NCI-H446 (cell line): ENCODE results near the gene GGPS1.
"Not testable (repeated sequence)": the region's sequence is repeated elsewhere in the genome, so short reads cannot be mapped to it uniquely, and the experiment has no call there.

Experiments used
- DNase-seq, 2 experiments: peaks; one replicate each; lab custom pipeline; 2025; lab: John Stamatoyannopoulos, UW

GGPS1 gene

DNA sequence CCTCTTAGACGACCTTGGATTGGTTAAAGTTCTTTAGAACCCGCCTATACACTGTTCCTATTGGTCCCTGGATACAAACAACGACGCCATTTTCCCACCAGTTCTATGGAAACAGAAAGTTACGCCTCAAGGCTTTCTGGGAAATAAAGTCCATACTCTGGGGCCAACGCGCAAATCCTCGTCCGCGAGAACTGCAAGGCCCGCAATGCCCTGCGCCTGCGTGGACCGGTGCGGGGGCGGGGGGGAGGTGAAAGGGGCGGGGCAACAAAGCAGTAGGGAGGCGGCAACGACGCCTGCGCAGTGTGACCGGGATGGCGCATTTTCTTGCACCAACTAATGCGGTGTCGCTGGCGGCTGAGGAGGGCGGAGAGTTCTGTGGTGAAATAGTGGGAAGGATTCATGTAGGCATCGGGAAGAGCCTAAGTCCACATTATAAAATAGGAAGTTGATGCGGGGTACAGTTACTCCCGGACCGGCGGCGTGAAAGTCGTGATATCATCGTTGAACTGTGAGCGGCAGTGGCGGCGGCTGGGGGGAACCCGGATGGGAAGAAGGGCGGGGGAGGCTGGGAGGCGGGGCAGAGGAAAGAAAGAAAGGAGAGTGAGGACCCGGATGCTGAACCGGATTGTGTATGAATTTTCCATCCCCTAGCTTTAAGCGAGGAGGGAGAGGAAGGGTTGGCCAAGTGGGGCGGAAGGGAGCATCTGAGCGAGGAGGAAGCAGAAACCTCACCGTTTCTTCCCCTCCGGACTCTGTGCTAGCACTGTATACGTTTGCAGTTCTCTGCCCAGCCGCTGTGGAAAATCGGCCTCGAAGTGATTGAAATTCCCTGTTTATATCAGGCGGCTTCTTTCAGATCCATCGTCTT is at the start of gene GGPS1:
Gene GGPS1 (plus strand): TSS at position 300 of the 868 bp plus-strand sequence. CDS start 6,695 bp downstream, outside the sequence.
- DNase-seq = peak; percentile 99 to 100

DNA sequence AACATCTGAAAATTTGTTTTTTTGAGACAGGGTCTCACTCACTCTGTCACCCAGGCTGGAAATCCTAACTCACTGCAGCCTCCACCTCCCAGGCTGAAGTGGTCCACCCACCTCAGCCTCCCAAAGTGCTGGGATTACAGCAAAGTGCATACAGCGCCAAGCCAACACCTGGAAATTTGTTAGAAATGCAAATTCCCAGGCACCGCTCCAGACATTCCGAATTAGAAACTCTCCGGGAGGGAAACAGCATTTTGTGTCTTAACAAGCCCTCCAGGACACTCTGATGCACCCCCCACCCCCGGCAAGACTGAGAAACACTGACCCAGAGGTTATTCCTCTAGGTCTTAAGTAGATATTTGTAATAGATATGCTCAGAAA is 49.5 kb upstream of the GGPS1 start:
- DNase-seq = no peak

DNA sequence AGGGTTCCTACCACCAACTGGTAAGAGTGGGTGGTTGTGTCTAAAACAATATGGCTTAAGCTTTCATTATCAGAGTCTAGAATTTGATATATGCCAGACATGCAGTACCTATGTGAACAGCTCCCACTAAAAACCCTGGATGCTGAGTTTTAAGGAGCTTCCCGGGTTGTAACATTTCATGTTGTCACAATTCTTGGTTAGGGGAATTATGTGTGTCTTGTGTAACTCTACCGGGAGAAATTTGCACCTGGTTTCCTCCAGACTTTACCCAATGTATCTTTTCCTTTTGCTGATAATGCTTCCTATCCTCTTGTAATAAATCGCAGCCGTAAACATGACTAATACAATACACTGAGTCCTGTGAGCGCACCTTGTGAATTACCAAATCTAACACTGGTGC is 48.7 kb upstream of the GGPS1 start:
- no peak for DNase-seq

DNA sequence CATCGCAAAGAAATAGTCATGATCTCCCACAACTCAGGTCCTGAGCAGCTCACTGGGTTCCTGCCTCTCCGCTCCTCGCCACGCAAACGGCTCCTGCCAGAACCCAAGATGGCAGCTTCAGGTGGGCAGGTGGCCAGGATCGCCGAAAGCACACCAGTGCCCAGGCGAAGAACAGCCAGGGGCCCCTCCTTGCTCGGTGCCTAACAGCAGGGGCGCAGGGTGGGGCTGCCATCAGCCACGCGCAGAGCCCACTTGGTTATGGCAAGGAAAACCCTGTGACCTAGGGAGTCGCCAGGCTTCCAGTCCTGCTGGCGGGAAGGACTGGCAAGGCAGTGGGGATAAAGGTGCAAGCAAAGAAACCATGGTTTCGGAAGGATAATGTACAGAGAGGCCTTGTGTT is 47.9 kb upstream of the GGPS1 start:
- DNase-seq = no peak

DNA sequence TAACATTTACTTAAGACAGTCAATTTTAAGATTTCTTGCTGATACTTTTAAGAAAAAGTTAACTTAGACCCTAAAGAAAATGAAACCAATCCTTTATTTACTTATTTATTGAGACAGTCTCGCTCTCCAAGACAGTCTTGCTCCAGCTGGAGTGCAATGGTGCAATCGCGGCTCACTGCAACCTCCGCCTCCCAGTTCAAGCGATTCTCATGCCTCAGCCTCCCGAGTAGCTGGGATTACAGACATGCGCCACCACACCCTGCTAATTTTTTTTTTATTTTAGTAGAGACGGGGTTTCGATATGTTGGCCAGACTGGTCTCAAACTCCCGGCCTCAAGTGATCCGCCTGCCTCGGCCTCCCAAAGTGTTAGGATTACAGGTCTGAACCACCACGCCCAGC is 44.7 kb upstream of the GGPS1 start:
- DNase-seq = not testable (repeated sequence)

DNA sequence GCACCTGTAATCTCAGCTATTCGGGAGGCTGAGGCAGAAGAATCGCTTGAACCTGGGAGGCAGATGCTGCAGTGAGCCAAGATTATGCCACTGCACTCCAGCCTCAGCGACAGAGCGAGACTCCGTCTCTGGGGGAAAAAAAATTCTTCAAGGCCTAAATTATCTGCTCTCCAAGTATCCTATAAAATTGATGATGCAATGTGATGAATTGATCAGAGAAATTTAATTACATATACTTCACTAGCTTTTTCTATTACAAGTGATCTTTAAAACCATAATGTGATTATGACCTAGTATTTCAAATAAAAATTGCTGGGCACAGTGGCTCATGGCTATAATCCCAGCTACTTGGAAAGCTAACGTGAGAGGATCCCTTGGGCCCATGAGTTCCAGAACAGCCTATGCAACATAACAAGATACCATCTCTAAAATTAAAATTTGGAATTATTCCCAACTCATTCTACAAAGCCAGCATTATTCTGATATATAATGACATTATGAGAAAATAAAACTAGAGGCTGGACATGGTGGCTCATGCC is 44.1 kb upstream of the GGPS1 start:
- DNase-seq = no peak

DNA sequence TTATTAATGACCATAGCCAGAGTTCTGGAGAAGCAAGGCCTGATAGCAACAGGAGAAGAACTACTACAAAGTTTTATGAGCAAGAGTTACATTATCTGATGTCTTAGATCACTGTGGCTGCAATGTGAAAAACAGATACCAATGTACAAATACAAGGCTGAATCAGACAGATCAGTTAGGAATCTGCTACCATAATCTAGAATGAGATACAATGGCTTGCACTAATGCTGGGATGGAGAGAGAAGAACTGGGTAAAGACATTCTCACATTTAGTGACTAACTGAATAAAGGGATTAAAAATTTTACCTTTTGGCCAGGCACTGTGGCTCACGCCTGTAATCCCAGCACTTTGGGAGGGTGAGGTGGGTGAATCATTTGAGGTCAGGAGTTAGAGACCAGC is 41.7 kb upstream of the GGPS1 start:
- DNase-seq = no peak

DNA sequence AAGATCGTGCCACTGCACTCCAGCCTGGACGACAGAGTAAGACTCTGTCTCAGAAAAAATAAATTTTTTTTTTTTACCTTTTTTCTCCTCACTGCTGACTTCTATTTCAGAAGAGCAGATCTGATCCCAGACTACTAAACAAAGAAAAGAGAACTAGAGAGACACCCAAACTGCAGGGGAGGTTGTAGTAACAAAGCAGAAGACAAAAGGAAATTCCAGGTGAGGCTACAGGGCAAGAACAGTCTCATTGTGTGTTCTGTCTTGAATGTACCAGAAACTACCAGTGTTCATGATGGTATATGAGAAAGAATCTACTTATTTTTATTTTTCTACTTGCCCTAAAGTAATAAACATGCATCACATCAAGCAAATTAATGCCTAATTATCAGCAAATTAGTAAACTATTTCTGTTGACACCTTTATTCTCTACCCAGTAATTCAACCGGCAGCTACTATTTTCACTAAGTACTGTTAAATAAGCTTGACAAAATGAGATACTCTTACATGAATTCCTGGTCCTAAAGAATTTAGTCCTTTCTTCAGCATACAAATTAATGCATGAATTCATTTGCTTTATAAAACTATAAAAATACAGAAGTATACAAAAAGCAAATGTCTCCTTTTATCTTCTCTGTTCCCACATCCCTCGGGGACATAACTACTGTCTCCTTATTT is 41.0 kb upstream of the GGPS1 start:
- DNase-seq = no peak

DNA sequence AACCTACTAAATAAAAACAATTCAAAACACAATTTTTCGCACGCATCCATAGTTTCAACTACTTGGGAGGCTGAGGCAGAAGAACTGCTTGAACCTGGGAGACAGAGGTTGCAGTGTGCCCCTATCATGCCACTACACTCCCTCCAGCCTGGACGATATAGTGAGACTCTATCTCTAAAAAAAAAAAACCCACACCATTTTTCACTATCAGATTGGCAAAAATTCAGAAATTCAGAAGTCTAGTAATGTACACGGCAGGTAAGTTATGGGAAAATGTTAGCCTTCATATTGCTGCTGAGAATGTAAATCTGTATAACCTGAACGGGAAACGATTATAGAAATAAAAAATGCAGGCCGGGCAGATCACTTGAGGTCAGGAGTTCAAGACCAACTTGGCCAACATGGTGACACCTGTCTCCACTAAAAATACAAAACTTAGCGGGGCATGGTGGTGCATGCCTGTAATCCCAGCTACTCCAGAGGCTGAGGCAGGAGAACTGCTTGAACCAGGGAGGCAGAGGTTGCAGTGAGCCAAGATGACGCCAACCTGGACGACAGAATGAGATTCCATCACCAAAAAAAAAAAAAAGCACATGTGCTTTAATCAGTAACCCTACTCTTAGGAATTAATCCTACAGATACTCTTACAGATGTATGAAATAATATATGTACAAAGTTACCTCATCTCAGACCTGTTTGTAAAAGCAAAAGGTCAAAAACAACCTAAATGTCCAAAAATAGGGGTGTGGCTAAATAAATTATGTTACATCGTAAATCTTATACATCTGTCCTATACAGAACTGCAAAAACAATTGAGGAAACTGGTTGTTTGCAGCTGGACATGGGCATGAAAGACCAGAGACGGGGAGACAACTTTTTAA is 38.3 kb upstream of the GGPS1 start:
- DNase-seq = no peak

DNA sequence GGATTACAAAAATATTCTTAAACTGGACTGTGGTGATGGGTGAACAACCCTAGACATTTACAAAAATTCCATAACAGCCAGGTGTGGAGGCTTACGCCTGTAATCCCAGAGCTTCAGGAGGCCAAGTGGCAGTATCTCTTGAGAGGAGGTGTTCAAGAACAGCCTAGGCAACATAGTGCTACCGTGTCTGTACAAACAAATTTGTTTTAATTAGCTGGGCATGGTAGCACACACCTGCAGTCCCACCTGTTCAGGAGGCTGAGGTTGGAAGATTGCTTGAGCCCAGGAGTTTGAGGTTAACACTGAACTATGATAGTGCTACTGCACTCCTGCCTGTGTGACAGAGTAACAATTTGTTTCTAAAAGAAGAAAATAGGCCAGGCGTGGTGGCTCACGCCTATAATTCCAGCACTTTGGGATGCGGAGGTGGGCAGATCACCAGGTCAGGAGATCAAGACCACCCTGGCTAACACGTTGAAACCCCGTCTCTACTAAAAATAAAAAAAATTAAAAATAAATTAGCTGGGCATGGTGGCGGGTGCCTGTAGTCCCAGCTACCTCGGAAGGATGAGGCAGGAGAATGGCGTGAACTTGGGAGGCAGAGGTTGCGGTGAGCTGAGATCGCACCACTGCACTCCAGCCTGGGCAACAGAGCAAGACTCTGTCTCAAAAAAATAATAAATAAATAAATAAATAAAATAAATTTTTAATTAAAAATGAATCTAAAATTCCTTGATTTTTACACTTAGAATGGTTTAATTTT is 37.4 kb upstream of the GGPS1 start:
- no peak for DNase-seq

DNA sequence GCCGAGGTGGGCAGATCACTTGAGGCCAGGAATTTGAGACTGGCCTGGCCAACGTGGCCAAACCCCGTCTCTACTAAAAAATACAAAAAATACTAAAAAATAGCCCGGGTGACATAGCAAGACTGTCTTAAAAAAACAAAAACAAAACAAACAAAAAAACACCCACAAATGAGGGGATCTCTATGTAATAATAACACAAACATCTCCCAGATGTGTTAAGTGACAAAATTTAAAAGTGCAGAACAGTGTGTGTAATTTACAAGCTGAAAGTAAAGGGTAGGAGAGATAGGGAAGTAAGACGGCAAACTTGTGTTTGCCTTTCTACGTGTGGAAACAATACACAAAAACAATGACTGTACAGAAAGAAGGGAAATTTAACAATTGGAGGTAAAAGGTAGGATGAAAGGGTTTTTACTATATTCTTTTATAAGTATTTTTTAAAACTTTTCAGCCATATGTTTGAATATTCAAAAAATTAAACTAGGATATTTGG is 36.7 kb upstream of the GGPS1 start:
- DNase-seq = no peak

DNA sequence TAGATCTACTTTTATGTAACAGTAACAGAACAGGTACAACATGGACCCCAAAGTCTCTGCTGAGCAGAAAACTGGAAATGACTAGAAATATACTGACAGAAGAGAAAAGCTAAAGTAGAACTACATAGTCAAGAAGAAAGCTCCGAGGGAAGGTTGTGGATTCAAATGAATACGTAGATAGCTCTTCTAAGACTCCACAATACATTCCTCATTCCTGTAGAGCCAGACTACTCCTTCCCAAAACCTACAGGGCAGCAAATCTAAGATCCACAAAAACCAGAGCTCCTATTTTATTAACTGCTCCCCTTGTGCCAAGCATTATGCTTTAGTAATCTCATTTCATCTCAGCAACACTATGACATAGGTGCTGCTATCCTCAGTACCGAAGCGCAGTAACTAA is 35.6 kb upstream of the GGPS1 start:
- DNase-seq = no peak

DNA sequence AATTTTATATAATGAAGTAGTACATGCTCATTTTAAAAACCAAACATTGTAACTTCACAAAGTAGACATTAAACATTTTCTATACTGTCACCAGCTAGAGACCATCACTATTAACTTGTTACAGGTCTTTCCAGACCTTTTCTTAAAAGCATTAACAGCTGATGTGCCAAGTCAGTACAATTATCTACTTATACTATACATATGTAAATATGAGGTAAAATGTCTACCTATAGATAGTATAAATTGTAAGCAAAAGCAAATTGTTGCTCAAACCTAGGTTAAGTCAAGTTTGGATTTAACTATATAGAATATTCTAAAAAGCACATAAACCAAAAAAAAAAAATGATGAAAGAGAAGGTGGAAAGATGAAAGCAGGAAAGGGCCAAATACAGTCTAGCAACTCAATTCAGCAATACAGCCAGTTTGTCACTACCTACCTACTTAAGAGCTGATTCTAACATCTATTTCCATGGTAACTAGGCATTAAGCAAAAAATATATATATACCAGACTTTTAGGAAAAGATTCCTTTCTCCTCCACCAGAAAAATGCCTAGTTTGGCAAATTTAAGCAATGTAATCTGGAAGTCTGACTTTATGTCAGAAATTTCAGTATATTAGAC is 34.9 kb upstream of the GGPS1 start:
- DNase-seq = no peak

DNA sequence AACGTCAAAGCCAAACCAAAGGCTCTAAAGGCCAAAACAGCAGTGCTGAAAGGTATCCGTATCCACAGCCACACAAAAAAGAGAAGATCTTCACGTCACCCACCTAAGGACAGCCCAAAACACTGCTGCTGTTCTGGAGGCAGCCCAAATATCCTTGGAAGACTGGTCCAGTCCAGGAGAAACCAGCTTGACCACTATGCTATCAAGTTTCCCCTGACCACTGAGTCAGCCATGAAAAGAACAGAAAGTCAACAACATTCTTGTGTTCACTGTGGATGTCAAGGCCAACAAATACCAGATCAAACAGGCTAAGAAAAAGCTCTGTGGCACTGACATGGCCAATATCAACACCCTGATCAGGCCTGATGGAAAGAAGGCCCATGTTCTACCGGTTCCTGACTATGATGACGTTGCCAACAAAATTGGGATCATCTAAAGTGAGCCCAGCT is 32.4 kb upstream of the GGPS1 start:
- DNase-seq = no peak

DNA sequence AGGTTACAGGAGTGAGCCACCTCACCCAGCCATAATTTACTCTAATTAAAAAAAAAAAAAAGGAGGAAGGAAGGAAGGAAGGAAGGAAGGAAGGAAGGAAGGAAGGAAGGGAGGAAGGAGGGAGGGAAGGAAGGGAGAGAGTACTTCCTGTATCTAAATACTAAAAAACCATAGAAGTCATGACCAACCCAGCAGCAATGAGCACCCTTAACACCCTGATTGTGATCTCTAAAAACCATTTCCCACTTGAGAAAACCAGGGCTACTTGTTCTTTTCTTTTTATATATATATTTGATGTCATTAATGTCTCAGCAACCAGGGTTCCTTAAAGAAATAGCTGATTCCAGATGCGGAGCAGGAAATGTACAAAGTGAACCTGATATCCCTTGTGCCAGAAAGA is 31.6 kb upstream of the GGPS1 start:
- DNase-seq = no peak

DNA sequence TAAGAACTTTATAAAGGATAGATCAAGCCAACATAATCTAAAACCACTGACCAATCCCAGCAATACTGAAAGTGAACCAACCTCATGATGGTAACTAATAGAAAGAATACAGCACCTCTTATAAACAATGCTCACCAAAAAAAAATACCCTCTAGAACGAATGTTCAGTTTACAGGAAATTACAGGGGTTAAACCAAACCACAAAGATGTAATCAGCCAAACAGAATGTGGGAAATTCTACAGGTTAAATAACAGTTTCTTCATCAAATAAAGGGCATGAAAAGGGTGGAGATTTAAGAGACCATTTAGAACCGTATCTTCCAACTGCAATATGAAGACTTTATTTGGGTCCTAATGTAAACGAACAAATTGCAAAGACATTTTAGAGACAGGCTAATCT is 30.8 kb upstream of the GGPS1 start:
- no peak for DNase-seq

DNA sequence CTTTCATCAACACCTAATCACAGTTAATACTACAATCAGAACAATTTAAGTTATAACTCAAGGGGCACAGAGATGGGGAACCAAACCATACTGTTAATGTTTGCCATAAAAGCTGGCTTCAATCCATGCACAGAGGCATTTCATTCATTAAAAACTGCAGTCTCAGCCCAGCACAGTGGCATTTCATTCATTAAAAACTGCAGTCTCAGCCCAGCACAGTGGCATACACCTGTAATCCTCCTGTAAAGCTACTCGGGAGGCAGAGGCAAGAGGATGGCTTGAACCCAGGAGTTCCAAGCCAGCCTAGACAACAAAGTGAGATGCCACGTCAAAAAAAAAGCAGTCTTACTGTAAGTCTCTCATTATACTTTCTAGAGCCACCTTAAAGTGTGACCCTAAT is 29.6 kb upstream of the GGPS1 start:
- no peak for DNase-seq

DNA sequence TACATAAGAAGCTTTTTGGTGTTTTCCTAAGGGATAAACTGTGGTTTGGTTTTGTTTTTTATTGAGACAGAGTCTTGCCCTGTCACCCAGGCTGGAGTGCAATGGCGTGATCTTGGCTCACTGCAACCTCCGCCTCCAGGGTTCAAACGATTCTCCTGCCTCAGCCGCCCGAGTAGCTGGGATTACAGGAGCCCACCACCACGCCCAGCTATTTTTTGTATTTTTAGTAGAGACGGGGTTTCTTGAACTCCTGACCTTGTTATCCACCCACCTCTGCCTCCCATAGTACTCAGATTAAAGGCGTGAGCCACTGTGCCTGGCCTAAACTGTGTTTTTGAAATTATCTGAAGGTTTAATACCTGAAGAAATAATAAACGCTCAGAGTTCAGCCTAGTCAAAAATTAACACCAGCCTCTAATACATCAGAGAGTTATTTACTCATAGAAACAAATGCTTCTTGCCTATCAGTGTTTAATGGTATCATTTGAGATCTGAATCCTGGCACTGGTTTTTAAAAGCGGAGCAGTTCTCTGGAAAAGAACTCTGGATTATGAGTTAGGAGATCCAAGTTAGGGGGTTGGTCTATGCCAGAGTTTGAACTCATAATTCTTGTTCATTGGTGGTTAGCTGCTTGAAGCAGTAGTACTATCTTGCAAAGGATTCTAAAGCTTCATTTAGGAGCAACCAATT is 29.1 kb upstream of the GGPS1 start:
- DNase-seq = no peak

DNA sequence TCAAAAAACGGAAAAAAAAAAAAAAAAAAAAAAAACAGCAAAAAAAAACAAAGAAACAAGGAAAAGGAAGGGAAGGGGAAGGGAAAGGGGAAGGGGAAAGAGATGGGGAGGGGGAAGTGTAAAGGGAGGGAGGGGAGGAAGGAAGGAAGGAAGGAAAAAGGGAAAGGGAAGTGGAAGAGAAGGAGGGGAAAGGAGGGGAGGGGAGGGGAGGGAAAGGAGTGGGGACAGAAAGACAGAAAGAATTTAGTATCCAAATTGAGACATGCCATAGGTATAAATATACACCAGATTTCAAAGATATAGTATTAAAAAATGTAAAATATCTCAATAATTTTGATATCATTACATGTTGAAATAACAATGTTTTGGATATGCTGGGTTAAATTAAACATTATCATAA is 26.2 kb upstream of the GGPS1 start:
- no peak for DNase-seq
